ENCODE measurements around the gene CCDC71.

GRCh38 chr3:49132073-49132436 lies 34.1 kb downstream of the CCDC71 start:
- TF ChIP-seq CTCF (IDR thresholded peaks at IDR 0.05) (no peak), EZH2 (IDR thresholded peaks at IDR 0.05; ENCODE audit: borderline replicate concordance, insufficient read depth, low read depth, low read length, poor library complexity, severe bottlenecking) (no peak)

All from B cell (primary cell).